ENCODE data around the gene TRAF5. TPM values are rescaled to one million over a fixed set of nuclear protein-coding genes. Genes with fewer than 3 reads are reported as not detected.

Gene TRAF5
- total RNA-seq, 1 donor from 2014 or later: 1.6 TPM

GRCh38 chr1:211372463-211372862 is 45.8 kb downstream of the TRAF5 start:
- DNase-seq (ENCODE audit: low read depth) (no peak), FAIRE-seq (no peak)
- TF ChIP-seq CTCF (IDR thresholded peaks at IDR 0.05; ENCODE audit: insufficient read depth, low read length, severe bottlenecking): no peak

GRCh38 chr1:211375146-211375818 is 48.6 kb downstream of the TRAF5 start:
- Histone ChIP-seq H3K36me3 (ENCODE audit: control insufficient read depth, insufficient read depth, low read length) (no peaks in the 10 kb centered on the region), H3K4me3 (ENCODE audit: low read depth, low read length) (no peak overlapping the region), H3K27me3 (ENCODE audit: control insufficient read depth, insufficient read depth, low read length) (no peaks in the 10 kb centered on the region)
- DNase-seq (ENCODE audit: low read depth) (no peak), FAIRE-seq (no peak)
- TF ChIP-seq CTCF (IDR thresholded peaks at IDR 0.05; ENCODE audit: insufficient read depth, low read length, severe bottlenecking): no peak

More at GRCh38 chr1:211372463-211372862, 45.8 kb downstream of the TRAF5 start:
- Histone ChIP-seq H3K36me3 (ENCODE audit: control insufficient read depth, insufficient read depth, low read length) (no peaks in the 10 kb centered on the region), H3K4me3 (ENCODE audit: low read depth, low read length) (no peak overlapping the region), H3K27me3 (ENCODE audit: control insufficient read depth, insufficient read depth, low read length) (no peaks in the 10 kb centered on the region)

- no peak for TF ChIP-seq CTCF (IDR thresholded peaks at IDR 0.05; ENCODE audit: insufficient read depth, low read length, severe bottlenecking)
- Histone ChIP-seq H3K27me3 (ENCODE audit: control insufficient read depth, insufficient read depth, low read length) (no peaks in the 10 kb centered on the region), H3K4me3 (ENCODE audit: low read depth, low read length) (no peak overlapping the region), H3K36me3 (ENCODE audit: control insufficient read depth, insufficient read depth, low read length) (no peaks in the 10 kb centered on the region)
- no peak for DNase-seq (ENCODE audit: low read depth)
- no peak for FAIRE-seq
These were observed 49.3 kb downstream of the TRAF5 start for GRCh38 chr1:211375949-211376348.

GRCh38 chr1:211376807-211377470 is 50.3 kb downstream of the TRAF5 start:
- H3K4me3 ChIP-seq (ENCODE audit: low read depth, low read length): no peak overlapping the region
- no peaks in the 10 kb centered on the region for H3K27me3 ChIP-seq (ENCODE audit: control insufficient read depth, insufficient read depth, low read length)
- DNase-seq (ENCODE audit: low read depth) (no peak), FAIRE-seq (no peak)
- no peak for TF ChIP-seq CTCF (IDR thresholded peaks at IDR 0.05; ENCODE audit: insufficient read depth, low read length, severe bottlenecking)
- H3K36me3 ChIP-seq (ENCODE audit: control insufficient read depth, insufficient read depth, low read length): no peaks in the 10 kb centered on the region

- Histone ChIP-seq H3K36me3 (ENCODE audit: control insufficient read depth, insufficient read depth, low read length) (no peaks in the 10 kb centered on the region), H3K27me3 (ENCODE audit: control insufficient read depth, insufficient read depth, low read length) (no peaks in the 10 kb centered on the region), H3K4me3 (ENCODE audit: low read depth, low read length) (no peak overlapping the region)
- FAIRE-seq (no peak), DNase-seq (ENCODE audit: low read depth) (peak; percentile 61)
- no peak for TF ChIP-seq CTCF (IDR thresholded peaks at IDR 0.05; ENCODE audit: insufficient read depth, low read length, severe bottlenecking)
These were observed 51.2 kb downstream of the TRAF5 start for GRCh38 chr1:211377539-211378450.
